ENCODE data around the gene FGFRL1.

The FGFRL1 gene

DNA sequence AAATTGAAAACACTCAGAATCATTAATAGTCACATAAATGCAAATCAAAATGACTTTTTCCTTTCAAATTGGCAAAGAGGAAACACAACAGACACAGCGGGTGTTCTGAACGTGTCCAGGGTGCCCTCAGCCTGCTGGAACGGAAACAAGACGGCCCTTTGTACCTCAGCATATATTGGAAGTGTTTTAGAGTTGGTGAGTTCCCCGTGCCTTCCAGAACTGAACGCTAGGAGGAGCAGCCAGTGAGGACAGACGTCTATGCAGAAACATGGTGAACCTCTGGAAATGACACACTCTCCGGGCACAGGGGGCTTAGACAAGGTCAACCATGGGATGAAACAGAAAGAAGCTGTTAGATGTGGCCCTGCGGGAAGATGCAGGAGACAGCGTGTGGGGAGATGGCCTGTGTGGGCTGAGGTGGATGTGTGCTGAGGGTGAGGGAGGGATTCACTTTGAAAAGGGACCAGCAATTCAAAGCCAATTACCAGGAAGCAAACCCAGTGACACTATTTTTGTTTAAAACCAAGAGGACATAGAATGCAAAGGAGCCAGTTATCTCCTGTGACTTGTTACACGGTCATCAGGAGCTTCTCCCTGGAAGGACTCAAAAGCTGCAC, 61.5 kb downstream of the FGFRL1 start:
- H3K4me3 ChIP-seq (ENCODE audit: low read depth, low read length) = no peak overlapping the region
- TF ChIP-seq CTCF (IDR thresholded peaks at IDR 0.05; ENCODE audit: low read depth, low read length) = peak; percentile 92
- H3K9me3 ChIP-seq (ENCODE audit: severe bottlenecking) = no peaks in the 10 kb centered on the region
- no peak overlapping the region for H3K27ac ChIP-seq
- no peaks in the 10 kb centered on the region for H3K36me3 ChIP-seq
- H3K27me3 ChIP-seq (ENCODE audit: insufficient read depth, low read depth, severe bottlenecking) = no peaks in the 10 kb centered on the region
- peak; percentile 82 for DNase-seq

GRCh38 chr4:1074077-1074476, 62.7 kb downstream of the FGFRL1 start:
- DNase-seq = no peak
- Histone ChIP-seq H3K27ac (no peak overlapping the region), H3K4me3 (ENCODE audit: low read depth, low read length) (no peak overlapping the region), H3K36me3 (no peaks in the 10 kb centered on the region), H3K9me3 (ENCODE audit: severe bottlenecking) (no peaks in the 10 kb centered on the region), H3K27me3 (ENCODE audit: insufficient read depth, low read depth, severe bottlenecking) (no peaks in the 10 kb centered on the region)
- TF ChIP-seq CTCF (IDR thresholded peaks at IDR 0.05; ENCODE audit: low read depth, low read length) = no peak

DNA sequence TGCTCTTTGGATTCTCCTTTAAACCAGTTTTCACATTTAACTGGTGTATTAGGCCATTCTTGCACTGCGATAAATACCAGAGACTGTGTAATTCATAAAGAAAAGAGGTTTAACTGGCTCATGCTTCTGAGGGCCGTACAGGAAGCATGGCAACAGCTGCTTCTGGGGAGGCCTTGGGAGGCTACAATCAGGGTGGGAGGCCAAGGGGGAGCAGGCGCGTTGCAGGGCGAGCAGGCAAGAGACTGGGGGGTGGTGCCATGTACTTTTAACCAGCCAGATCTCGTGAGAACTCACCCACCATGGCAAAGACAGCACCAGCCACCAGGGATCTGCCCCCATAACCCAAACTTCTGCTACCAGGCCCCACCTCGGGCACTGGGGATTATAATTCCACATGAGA, 63.8 kb downstream of the FGFRL1 start:
- DNase-seq = no peak
- no peaks in the 10 kb centered on the region for H3K9me3 ChIP-seq (ENCODE audit: severe bottlenecking)
- no peaks in the 10 kb centered on the region for H3K27me3 ChIP-seq (ENCODE audit: insufficient read depth, low read depth, severe bottlenecking)
- no peak overlapping the region for H3K27ac ChIP-seq
- TF ChIP-seq CTCF (IDR thresholded peaks at IDR 0.05; ENCODE audit: low read depth, low read length) = no peak
- no peak overlapping the region for H3K4me3 ChIP-seq (ENCODE audit: low read depth, low read length)
- no peaks in the 10 kb centered on the region for H3K36me3 ChIP-seq

- Histone ChIP-seq H3K36me3 (no peaks in the 10 kb centered on the region), H3K27me3 (ENCODE audit: insufficient read depth, low read depth, severe bottlenecking) (no peaks in the 10 kb centered on the region), H3K4me3 (ENCODE audit: low read depth, low read length) (no peak overlapping the region), H3K9me3 (ENCODE audit: severe bottlenecking) (no peaks in the 10 kb centered on the region), H3K27ac (no peak overlapping the region)
- no peak for DNase-seq
- TF ChIP-seq CTCF (IDR thresholded peaks at IDR 0.05; ENCODE audit: low read depth, low read length) = no peak
Measured at GRCh38 chr4:1075809-1076699, 64.6 kb downstream of the FGFRL1 start.
